K562 (cell line): ENCODE data around the gene MLXIPL. TPM values are rescaled to one million over a fixed set of nuclear protein-coding genes. Genes with fewer than 3 reads are reported as not detected.

Source experiments
- CBX3 ChIP-seq, 2 experiments: IDR thresholded peaks; 1 replicate in 1 of 2; 2 replicates in 1 of 2; pipeline ENCODE4 v1.6.1; 2012; ENCODE audit warnings: inconsistent platforms in 2 of 2, low read length in 2 of 2, borderline replicate concordance in 1 of 2, control low read depth in 1 of 2
- EZH2 ChIP-seq: IDR thresholded peaks from 2 replicates; pipeline ENCODE4 v1.6.1; 2012; ENCODE audit warnings: low read depth, mild to moderate bottlenecking, inconsistent platforms, low read length, borderline replicate concordance
- FOXA3 ChIP-seq, 2 experiments: fragments of 450-650 bp in 1 of 2; sonication (generic) in 1 of 2; formaldehyde crosslinking; IDR thresholded peaks in 1 of 2; conservative IDR thresholded peaks in 1 of 2; 2 replicates each; pipeline versions ENCODE4 v1.4.0 to v1.8.0; 2020 to 2022; ENCODE audit warnings: mild to moderate bottlenecking in 2 of 2, missing genetic modification reagents in 1 of 2
- GATA2 ChIP-seq: sonication (generic); formaldehyde crosslinking; IDR thresholded peaks from 2 replicates; pipeline ENCODE4 v1.4.0; 2020; ENCODE audit warnings: mild to moderate bottlenecking, missing genetic modification reagents
- HIVEP1 ChIP-seq: fragments of 250-450 bp; sonication (Bioruptor Pico); IDR thresholded peaks from 2 replicates; pipeline ENCODE4 v1.4.0; 2020; ENCODE audit warnings: mild to moderate bottlenecking
- HNRNPH1 ChIP-seq: fragments of 200-400 bp; formaldehyde crosslinking; optimal IDR thresholded peaks from 2 replicates; pipeline ENCODE3; 2017; ENCODE audit warnings: low read depth, mild to moderate bottlenecking, low read length, moderate library complexity
- NFIX ChIP-seq: fragments of 250-450 bp; sonication (Bioruptor Pico); IDR thresholded peaks from 2 replicates; pipeline ENCODE4 v1.4.0; 2020; ENCODE audit warnings: low read depth, mild to moderate bottlenecking, moderate library complexity
- SMARCA4 ChIP-seq: fragments of 450-650 bp; IDR thresholded peaks from 2 replicates; pipeline ENCODE4 v1.6.1; 2016
- STAG1 ChIP-seq: sonication (generic); formaldehyde crosslinking; IDR thresholded peaks from 2 replicates; pipeline ENCODE4 v1.5.0; 2020; ENCODE audit warnings: missing genetic modification reagents, borderline replicate concordance
- TEAD4 ChIP-seq, 2 experiments: sonication (generic) in 1 of 2; formaldehyde crosslinking in 1 of 2; IDR thresholded peaks; 2 replicates each; pipeline versions ENCODE4 v1.6.1 to v1.8.0; 2012 to 2022; ENCODE audit warnings: borderline replicate concordance in 1 of 2, inconsistent platforms in 1 of 2, low read length in 1 of 2, mild to moderate bottlenecking in 1 of 2, missing genetic modification reagents in 1 of 2
- ZNF121 ChIP-seq: sonication (generic); formaldehyde crosslinking; conservative IDR thresholded peaks from 2 replicates; pipeline ENCODE4 v1.8.0; 2022; ENCODE audit warnings: missing genetic modification reagents
- ZNF23 ChIP-seq: fragments of 250-450 bp; sonication (Bioruptor Pico); IDR thresholded peaks from 2 replicates; pipeline ENCODE4 v1.4.0; 2020; ENCODE audit warnings: mild to moderate bottlenecking
- polyA plus RNA-seq, 8 experiments: library from polyadenylated mRNA; depleted of rRNA in 4 of 8; stranded (reverse) in 5 of 8; unstranded in 3 of 8; fragments of >200 nt; fragmentation: Nextera tagmentation in 2 of 8; fragmentation: Illumina TruSeq in 1 of 8; extraction: Ambion mirVana in 2 of 8; extraction: Trizol in 1 of 8; gene quantifications; 2 replicates each; pipeline versions ENCODE4 v1.2.1 to v1.2.3, GENCODE V29; 2011 to 2014; ENCODE audit warnings: inconsistent platforms in 1 of 8, missing spikeins in 1 of 8
- total RNA-seq, 7 experiments: library from RNA; depleted of rRNA in 6 of 7; stranded (reverse); fragments of >200 nt in 6 of 7; fragmentation: Illumina TruSeq in 2 of 7; extraction: Trizol in 2 of 7; gene quantifications; 2 replicates each; pipeline versions ENCODE4 v1.2.1 to v1.2.3, GENCODE V29; 2011 to 2021; ENCODE audit warnings: low replicate concordance in 1 of 7
- TF ChIP-seq, protein P1 (sequence below): sonication (generic); formaldehyde crosslinking; IDR thresholded peaks from 2 replicates; pipeline ENCODE4 v1.8.1; 2023; ENCODE audit warnings: missing genetic modification reagents, mild to moderate bottlenecking, borderline replicate concordance
- TF ChIP-seq, protein P2 (sequence below): sonication (generic); formaldehyde crosslinking; IDR thresholded peaks from 2 replicates; pipeline ENCODE4 v1.8.0; 2022; ENCODE audit warnings: missing genetic modification reagents, mild to moderate bottlenecking, borderline replicate concordance
- TF ChIP-seq, protein P3 (sequence below): fragments of 250-450 bp; sonication (Bioruptor Pico); IDR thresholded peaks from 2 replicates; pipeline ENCODE4 v1.8.0; 2021; ENCODE audit warnings: mild to moderate bottlenecking, moderate library complexity
- TF ChIP-seq, protein P4 (sequence below): sonication (generic); formaldehyde crosslinking; IDR thresholded peaks from 2 replicates; pipeline ENCODE4 v1.8.0; 2022; ENCODE audit warnings: mild to moderate bottlenecking, low read depth, missing genetic modification reagents

MLXIPL gene
- total and polyA plus RNA-seq, 9 of the 15 experiments (the other 6 are each of a cell fraction or from before 2014, with no cell fraction given): 0.11 to 18.4 (median 1.4) TPM

DNA sequence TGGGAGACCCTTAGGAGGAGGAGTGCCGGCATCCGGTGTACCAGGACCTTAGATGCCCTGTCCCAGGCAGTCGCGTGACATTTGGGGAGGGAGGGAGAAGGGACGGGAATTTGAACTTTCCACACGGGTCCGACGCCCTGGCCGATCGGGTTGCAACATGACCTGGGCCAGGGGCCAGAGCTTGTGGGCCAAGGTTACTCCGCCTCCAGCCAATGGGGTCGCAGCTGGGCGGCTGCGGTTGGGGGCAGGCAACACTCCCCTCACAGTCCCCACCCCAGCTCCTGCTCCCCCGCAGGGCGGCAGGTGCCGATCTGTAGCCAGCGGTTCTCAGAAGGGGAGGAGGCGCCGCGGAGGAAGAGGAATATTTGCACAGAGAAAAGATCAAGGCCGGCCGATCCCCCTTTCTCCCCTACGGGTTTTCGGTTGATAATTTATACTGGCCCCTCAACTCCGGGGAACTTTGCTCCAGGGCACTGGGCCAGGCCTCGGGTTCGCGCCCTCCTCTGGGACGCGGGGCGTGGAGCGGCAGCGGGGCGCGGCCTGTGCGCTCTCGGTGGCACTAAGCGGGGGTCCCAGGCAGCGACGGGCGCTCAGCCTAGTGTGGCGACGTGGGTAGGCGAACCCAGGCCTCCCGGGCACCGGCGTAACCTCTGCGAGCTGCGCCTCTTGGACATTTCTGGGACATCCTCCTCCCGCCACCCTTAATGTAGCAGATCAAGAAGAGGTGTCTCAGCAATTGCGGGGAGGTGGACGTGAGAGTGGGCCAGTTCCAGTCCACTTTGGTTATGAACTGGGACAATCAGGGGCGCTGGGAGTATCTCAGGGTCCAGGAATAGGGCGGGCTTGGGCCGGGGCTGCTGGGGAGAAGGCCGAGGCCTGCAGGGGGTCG is 1.2 kb downstream of the MLXIPL start (continued):
- TF ChIP-seq, protein P1, sequence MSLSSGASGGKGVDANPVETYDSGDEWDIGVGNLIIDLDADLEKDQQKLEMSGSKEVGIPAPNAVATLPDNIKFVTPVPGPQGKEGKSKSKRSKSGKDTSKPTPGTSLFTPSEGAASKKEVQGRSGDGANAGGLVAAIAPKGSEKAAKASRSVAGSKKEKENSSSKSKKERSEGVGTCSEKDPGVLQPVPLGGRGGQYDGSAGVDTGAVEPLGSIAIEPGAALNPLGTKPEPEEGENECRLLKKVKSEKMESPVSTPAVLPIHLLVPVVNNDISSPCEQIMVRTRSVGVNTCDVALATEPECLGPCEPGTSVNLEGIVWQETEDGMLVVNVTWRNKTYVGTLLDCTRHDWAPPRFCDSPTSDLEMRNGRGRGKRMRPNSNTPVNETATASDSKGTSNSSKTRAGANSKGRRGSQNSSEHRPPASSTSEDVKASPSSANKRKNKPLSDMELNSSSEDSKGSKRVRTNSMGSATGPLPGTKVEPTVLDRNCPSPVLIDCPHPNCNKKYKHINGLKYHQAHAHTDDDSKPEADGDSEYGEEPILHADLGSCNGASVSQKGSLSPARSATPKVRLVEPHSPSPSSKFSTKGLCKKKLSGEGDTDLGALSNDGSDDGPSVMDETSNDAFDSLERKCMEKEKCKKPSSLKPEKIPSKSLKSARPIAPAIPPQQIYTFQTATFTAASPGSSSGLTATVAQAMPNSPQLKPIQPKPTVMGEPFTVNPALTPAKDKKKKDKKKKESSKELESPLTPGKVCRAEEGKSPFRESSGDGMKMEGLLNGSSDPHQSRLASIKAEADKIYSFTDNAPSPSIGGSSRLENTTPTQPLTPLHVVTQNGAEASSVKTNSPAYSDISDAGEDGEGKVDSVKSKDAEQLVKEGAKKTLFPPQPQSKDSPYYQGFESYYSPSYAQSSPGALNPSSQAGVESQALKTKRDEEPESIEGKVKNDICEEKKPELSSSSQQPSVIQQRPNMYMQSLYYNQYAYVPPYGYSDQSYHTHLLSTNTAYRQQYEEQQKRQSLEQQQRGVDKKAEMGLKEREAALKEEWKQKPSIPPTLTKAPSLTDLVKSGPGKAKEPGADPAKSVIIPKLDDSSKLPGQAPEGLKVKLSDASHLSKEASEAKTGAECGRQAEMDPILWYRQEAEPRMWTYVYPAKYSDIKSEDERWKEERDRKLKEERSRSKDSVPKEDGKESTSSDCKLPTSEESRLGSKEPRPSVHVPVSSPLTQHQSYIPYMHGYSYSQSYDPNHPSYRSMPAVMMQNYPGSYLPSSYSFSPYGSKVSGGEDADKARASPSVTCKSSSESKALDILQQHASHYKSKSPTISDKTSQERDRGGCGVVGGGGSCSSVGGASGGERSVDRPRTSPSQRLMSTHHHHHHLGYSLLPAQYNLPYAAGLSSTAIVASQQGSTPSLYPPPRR (CRISPR knock-in tag): no peak
- TF ChIP-seq HNRNPH1 (no peak), FOXA3 (CRISPR knock-in tag; conservative IDR thresholded peaks at IDR 0.05 in 1 of 2, IDR thresholded peaks at IDR 0.05 in 1 of 2) (no peak), TEAD4 (IDR thresholded peaks at IDR 0.05; ENCODE audit: low read length) (peak; percentile 52), TEAD4 (CRISPR knock-in tag; IDR thresholded peaks at IDR 0.05; ENCODE audit: borderline replicate concordance) (no peak), GATA2 (CRISPR knock-in tag) (0 out of 2 replicates have a peak, but pooled peaks have one; percentile 13), SMARCA4 (0 out of 2 replicates have a peak, but pooled peaks have one; percentile 43), ZNF121 (CRISPR knock-in tag) (no peak), CBX3 (IDR thresholded peaks at IDR 0.05; ENCODE audit: borderline replicate concordance in 1 of 2, low read length in 2 of 2) (no peak), NFIX (no peak), STAG1 (no peak), EZH2 (no peak), HIVEP1 (CRISPR knock-in tag) (no peak), ZNF23 (CRISPR knock-in tag) (no peak)
- TF ChIP-seq, protein P2, sequence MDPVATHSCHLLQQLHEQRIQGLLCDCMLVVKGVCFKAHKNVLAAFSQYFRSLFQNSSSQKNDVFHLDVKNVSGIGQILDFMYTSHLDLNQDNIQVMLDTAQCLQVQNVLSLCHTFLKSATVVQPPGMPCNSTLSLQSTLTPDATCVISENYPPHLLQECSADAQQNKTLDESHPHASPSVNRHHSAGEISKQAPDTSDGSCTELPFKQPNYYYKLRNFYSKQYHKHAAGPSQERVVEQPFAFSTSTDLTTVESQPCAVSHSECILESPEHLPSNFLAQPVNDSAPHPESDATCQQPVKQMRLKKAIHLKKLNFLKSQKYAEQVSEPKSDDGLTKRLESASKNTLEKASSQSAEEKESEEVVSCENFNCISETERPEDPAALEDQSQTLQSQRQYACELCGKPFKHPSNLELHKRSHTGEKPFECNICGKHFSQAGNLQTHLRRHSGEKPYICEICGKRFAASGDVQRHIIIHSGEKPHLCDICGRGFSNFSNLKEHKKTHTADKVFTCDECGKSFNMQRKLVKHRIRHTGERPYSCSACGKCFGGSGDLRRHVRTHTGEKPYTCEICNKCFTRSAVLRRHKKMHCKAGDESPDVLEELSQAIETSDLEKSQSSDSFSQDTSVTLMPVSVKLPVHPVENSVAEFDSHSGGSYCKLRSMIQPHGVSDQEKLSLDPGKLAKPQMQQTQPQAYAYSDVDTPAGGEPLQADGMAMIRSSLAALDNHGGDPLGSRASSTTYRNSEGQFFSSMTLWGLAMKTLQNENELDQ (CRISPR knock-in tag): no peak
- TF ChIP-seq, protein P3, sequence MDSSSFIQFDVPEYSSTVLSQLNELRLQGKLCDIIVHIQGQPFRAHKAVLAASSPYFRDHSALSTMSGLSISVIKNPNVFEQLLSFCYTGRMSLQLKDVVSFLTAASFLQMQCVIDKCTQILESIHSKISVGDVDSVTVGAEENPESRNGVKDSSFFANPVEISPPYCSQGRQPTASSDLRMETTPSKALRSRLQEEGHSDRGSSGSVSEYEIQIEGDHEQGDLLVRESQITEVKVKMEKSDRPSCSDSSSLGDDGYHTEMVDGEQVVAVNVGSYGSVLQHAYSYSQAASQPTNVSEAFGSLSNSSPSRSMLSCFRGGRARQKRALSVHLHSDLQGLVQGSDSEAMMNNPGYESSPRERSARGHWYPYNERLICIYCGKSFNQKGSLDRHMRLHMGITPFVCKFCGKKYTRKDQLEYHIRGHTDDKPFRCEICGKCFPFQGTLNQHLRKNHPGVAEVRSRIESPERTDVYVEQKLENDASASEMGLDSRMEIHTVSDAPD: no peak
- TF ChIP-seq, protein P4, sequence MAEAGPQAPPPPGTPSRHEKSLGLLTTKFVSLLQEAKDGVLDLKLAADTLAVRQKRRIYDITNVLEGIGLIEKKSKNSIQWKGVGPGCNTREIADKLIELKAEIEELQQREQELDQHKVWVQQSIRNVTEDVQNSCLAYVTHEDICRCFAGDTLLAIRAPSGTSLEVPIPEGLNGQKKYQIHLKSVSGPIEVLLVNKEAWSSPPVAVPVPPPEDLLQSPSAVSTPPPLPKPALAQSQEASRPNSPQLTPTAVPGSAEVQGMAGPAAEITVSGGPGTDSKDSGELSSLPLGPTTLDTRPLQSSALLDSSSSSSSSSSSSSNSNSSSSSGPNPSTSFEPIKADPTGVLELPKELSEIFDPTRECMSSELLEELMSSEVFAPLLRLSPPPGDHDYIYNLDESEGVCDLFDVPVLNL (CRISPR knock-in tag): no peak
